Left lobe of liver (tissue), 2 donors: ENCODE data around the gene TNFRSF9. TPM values are rescaled to one million over a fixed set of nuclear protein-coding genes. Genes with fewer than 3 reads are reported as not detected.
"Not testable (repeated sequence)": the region's sequence is repeated elsewhere in the genome, so short reads cannot be mapped to it uniquely, and the experiment has no call there.

Experiments
- ATAC-seq: fragments of 200-7000 bp; cut with Tn5 transposase; one replicate; pipeline ENCODE4 v1.9.1; 2020; ENCODE audit warnings: mild to moderate bottlenecking, moderate library complexity
- DNase-seq: peaks from one replicate; pipeline ENCODE4 v3.0.0-alpha.2; 2020; ENCODE audit warnings: low spot score
- total RNA-seq: library from RNA; stranded (reverse); gene quantifications from one replicate; pipeline ENCODE4 v1.2.1, GENCODE V29; 2021
- donor health status: DM: no; HTN: no; CAD: no; lungs with moderate emphysema.
- donor health status: DM: no; HTN: yes; CAD: no.

Gene TNFRSF9
- 0.03 TPM for total RNA-seq

DNA sequence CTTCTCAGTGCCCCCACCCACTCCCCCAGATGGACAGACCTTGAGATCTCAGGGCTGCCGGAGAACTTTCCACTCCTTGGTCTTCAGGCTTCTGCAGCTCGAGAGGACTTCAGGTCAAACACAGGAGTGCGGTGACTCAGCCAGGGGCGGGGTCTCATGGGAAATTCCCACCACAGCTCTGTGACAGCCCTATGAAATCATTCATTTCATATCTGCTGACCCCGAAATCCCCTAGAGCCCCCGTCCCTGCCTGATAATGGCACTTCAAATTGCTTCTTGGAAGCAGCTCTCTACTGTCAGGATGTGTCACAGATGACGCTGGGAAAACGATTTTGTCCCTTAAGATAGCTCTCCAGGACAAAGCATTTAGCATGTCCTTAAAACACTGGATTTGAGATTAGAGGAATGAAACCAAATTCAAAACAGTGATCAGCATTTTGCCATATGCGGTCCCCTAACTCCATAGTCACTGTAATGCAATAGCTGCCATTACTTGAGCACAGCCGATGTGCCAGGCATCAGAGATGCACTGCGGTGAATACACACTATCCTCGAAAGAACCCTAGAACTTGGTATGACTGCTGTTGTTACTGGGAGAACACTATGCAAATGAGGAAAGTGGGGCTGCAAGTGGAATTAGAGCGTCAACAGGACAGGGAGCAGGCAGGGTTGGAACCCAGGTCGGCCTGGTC is at the start of gene TNFRSF9:
TSS of gene TNFRSF9 (minus strand) at position 95 of the 692 bp plus-strand sequence. CDS start 845 bp downstream, outside the sequence.
- ATAC-seq (no peak), DNase-seq (no peak)

DNA sequence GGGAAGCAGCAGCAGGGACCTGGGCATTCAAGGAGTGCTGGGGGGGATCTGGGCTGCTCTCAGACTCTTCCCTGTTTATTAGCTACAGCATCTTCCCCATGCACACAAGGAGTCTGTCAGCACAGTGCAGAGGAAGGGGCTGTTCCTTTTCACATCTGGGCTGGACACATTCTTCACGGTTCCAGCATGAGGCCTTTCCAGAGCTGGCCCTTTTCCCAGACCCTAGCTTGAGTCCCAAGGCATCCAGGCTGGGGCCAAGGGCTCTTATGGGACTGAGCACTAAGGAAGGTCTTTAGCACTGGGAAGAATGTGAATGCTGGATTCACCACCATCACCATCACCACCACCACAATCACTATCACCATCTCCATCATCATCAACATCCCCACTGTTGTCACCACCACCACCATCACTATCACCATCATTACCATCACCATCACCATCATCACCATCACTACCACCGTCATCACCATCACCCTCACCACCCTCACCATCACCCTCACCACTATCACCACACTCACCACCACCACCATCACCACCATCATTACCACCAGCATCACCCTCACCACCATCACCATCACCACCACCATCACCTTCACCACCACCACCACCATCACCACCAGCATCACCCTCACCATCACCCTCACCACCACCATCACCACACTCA is 49.3 kb upstream of the TNFRSF9 start:
- ATAC-seq (peak; percentile 9), DNase-seq (no peak)

DNA sequence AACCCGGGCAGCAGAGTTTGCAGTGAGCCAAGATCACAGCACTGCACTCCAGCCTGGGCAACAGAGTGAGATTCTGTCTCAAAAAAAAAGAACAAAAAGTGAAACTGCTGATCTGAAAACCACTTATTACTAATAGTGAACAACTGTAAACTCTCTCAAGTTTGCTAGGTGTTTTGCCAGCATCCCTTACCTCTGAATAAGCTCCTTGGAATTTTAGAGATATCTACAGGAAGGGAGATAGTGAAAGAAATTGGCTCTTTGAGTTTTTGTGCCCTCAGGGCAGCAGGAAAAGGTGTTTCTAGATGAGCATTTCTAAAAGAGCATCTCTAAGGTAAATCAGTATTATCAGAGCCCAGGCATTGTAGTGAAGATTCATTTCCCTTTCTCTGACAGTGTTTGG is 47.9 kb upstream of the TNFRSF9 start:
- no peak for ATAC-seq
- DNase-seq = no peak

DNA sequence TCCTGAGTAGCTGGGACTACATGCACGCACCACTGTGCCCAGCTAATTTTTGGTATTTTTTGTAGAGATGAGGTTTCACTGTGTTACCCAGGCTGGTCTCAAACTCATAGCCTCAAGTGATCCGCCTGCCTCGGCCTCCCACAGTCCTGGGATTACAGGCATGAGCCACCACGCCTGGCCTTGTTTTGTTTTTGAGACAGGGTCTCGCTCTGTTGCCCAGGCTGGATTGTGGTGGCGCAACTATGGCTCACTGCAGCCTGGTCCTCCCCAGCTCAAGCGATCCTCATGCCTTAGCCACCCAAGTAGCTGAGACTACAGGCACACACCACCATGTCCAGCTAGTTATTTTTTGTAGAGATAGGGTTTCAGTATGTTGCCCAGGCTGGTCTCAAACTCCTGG is 46.9 kb upstream of the TNFRSF9 start:
- DNase-seq (no peak), ATAC-seq (no peak)

DNA sequence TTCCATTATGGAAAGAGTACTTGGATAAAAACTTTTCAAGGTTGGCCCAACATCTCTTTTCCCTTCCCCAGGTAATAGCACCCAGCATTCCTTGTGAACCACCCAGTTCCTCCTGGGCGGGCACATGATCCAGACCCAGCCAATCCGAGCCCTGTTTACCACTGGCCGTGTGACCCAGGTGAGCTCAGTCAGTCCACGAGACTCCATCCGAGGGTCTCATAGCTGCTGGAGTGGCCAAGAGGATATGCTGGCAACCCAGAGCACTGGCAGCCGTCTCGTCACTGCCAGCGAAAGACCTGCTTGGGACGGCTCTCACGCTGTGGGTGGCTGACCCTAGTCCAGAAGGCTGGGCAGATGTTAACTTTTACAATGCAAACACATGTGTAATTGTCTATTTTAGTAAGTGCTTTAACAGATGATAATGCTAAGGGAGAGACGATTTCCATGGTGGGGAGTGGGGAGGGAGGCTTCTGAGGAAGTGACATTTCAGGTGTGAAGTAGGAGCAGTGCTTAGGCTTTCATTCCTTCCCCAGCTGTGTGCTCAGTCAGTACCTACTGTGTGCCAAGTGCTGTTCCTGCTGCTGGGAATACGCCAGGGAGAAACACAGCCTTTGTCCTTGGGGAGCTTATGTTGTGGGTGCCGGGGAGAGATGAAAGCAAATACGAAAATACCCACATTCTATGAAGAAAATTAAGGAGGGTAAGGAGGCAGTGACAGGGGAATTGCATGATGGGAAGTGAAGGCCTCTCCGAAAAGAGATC is 45.4 kb upstream of the TNFRSF9 start:
- DNase-seq = no peak

DNA sequence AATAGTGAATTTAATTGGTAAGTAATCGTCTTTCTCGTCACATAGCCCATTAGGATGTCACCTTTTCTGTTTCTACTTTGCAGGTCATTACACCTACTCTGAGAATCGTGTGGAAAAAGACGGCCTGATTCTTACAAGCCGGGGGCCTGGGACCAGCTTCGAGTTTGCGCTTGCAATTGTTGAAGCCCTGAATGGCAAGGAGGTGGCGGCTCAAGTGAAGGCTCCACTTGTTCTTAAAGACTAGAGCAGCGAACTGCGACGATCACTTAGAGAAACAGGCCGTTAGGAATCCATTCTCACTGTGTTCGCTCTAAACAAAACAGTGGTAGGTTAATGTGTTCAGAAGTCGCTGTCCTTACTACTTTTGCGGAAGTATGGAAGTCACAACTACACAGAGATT is 44.2 kb upstream of the TNFRSF9 start:
- ATAC-seq = no peak
- DNase-seq = no peak

More for the DNA sequence above, 45.4 kb upstream of the TNFRSF9 start:
- ATAC-seq = no peak

DNA sequence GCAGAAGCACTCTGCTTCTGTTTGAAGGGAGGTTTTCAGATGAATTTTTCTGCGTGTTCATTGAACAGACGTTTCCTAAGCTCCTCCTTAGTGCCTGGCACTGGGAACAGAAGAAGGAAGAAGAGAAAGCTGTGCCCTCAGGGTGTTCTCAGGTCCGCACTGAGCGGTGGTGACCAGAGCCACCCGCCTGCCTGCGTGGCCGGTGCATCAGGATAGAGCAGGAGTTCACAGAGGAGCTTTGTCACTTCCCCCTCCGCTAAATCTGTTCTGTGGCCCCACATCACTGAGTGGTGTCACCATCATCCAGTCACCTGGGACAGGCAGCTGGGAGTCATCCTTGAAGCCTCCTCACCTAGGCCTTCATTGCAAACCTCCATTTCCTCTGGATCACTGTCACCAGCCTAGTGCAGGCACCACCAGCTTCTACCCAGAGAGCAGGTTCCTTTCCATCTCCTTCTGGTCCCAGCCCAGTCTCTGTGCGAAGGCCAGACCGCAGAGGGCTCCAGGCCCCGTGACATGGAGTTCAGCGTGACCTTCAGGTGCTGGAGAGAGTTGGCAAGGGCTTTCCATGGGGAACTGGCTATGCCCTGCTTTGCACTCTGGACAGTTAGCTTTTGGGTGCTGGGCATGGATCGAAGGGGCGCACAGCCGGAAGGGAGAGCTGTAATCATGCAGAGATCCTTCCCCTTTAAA is 42.6 kb upstream of the TNFRSF9 start:
- ATAC-seq (peak; percentile 74), DNase-seq (peak; percentile 60)

DNA sequence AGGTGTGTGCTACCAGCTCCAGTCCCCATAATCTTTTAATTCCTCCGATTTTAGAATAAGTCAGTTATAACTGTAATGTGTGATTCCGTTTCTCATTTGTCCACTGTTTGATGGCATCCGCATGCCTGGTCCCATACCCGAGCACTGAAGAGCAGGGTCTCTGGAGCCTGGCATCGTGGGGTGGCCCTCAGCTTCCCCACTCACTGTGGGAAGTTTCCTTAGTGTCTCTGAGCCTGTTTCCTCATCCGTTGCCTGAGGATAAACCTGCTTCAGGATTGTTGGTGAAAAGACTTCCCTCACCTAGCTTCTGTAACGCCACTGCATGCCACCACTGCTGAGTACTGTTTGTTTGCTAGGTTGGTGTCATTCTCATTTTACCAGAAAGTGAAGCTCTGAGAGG is 40.3 kb upstream of the TNFRSF9 start:
- DNase-seq (no peak), ATAC-seq (no peak)

DNA sequence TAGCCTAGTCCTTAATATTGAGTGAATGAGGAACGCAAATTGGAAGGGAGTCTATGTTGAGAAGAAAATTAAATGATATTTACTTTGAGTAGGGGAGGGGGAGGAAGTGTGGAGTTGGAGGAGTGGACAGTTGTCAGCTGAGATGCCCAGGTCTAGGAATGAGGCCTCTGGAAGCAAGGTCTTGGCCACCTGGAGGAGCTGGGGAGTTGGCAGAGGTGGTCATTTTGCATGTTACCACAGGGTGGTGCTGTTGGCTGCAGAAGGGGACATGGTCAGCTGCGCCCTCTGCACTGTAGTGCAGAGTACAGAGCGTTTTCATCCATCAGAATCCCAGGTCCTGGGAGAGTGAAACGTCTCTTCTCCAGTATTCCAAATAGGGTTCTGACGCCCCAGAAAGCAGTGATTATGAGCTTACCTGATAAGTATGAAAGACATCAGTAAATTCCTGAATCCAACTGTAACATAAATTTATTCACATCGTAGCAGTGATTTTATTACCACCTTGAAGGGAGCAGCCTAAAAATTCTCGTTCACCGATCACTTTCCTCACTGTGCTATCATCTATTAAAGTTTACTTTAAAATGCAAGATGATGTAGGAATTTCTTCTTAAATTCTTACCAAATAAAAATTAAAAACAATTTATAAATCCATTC is 34.7 kb upstream of the TNFRSF9 start:
- peak; percentile 99 for ATAC-seq
- peak; percentile 79 for DNase-seq

DNA sequence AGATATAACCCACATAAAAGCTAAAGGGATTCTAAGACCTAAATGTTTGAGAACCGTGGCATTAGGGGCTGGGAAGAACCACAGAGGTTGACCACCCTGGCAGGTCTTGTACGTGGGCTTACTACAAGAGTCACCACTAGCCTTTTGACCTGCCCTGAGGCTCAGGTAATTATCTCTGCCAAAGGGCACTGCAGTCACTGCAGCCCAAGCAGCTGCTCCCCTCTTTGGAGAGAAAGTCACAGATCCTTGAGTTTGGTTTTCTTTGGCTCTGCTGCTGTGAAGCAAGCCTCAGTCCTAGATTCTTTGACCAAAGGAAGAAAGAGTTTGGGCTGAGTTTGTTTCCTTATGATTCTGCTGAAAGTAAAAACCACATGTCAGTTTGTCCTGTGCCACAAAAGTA is 32.4 kb upstream of the TNFRSF9 start:
- DNase-seq = no peak
- ATAC-seq = no peak

DNA sequence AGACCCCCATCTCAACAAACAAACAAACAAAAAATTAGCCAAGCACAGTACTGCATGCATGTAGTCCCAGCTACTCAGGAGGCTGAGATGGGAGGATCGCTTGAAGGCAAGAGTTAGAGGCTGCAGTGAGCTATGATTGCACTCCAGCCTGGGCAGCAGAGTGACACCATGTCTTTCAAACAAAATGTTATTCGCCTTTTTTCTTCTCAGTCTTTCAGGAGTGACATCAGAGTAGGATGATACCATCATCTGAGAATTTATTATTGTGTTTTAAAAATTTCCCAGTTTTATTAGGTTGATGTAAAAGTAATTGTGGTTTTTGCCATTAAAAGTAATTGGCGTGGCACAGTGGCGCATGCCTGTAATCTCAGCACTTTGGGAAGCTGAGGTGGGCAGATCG is 31.6 kb upstream of the TNFRSF9 start:
- ATAC-seq = no peak

DNA sequence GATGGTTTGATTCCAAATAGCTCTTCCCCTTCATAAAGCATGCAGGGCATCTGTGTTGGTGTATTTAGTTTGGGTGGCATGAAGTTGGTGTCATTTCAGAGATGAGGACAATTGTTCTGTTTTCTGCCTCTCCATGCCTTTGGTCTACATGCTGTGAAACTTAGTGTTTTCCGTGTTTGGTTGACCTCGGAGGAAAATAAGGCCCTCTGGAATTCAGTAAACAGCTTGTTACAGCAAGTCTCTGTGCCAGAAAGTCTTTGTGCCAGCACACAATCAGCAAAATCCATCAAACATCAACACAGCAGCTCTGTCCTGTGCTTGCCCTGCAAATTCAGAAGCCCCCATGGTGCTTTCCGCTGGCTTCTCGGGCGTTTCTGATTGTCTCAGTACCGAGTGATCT is 30.4 kb upstream of the TNFRSF9 start:
- DNase-seq = no peak
- peak; percentile 9 for ATAC-seq

More for the DNA sequence above, 31.6 kb upstream of the TNFRSF9 start:
- DNase-seq = no peak

DNA sequence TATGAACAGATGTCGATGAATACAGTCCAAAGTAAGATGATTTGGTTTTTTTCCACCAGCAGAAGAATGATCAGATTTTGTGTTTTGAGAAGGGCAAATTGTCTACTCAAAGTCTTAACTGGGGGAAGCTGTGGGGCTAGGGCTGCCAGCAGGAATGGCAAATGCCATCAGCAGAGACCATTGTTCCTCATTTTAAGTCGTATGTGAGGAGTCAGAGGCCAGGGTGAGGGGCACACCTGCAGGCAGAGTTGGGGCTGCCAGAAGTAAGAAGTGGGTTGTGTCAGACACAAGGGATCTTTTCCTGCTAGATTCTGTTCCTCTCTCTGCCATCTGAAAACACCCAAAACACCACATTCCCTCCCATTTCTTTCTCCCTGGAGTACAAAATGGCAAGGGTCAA is 29.6 kb upstream of the TNFRSF9 start:
- ATAC-seq = no peak

DNA sequence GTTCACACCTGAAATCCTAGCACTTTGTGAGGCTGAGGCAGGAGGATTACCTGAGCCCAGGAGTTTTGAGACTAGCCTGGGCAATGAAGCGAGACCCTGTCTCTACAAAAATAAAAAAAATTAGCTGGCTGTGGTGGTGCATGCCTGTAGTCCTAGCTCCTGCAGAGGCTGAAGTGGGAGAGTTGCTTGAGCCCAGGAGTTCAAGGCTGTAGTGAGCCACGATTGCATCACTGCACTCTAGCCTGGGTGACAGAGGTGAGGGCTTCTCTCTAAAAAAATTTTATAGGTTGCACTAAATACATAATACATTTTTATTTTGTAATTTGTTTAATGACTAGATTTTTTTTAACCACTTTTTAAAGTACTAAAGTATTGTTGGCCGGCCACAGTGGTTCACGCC is 27.0 kb upstream of the TNFRSF9 start:
- DNase-seq (peak; percentile 59), ATAC-seq (peak; percentile 80)

More for the DNA sequence above, 29.6 kb upstream of the TNFRSF9 start:
- DNase-seq = no peak

DNA sequence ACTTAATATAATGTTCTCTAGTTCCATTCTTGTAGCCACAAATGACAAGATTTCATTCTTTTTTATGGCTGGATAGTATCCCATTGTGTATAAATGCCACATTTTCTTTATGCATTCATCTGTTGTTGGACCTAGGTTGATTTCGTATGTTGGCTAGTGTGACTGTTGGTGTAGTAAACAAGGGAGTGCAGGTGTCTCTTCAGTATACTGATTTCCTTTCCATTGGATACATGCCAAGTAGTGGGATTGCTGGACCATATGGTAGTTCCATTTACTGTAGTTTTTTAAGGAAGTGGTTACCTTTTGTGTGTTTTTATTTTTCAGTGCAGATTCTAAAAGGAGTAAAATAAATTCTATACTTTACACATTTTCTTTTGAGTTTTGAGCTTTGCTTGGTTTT is 26.6 kb upstream of the TNFRSF9 start:
- DNase-seq (no peak), ATAC-seq (peak; percentile 11)

DNA sequence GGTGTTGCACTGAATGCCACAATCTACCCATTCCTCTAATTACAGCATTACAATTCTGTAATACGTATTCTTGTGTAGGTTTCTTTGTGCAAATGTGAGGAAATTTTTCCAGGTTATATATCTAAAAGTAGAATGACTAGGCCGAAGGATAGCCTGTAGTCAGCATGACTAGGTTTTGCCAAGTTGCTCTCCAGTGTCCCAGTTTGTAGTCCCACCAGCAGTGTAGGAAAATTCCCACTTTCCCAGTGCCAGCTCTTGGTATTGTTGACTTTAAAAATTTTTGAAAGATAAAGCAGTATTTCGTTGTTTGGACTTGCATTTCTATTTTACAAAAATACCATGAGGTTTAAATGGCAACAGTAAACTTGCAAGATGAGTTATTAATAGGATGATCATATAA is 23.8 kb upstream of the TNFRSF9 start:
- ATAC-seq (no peak), DNase-seq (no peak)

DNA sequence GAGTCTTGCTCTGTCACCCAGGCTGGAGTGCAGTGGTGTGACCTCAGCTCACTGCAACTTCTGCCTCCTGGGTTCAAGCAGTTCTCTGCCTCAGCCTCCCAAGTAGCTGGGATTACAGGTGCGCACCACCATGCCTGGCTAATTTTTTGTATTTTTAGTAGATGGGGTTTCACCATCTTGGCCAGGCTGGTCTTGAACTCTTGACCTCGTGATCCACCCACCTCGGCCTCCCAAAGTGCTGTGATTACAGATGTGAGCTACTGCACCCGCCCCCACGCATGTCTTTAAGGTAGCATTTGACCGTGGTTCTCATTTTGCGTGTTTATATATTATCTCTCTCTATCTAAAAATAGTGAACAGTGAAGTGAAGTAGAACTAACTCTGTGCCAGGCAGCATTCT is 23.2 kb upstream of the TNFRSF9 start:
- not testable (repeated sequence) for DNase-seq, ATAC-seq

DNA sequence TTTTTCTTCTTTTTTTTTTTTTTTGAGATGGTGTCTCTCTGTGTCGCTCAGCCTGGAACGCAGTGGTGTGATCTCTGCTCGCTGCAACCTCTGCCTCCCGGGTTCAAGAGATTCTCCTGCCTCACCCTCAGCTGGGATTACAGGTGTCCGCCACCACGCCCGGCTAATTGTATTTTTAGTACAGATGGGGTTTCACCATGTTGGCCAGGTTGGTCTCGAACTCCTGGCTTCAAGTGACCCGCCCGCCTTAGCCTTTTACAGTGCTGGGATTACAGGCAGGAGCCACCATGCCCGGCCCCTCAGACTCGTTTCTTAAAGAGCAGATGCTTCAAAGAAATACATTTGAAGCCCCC is 22.7 kb upstream of the TNFRSF9 start:
- not testable (repeated sequence) for ATAC-seq

DNA sequence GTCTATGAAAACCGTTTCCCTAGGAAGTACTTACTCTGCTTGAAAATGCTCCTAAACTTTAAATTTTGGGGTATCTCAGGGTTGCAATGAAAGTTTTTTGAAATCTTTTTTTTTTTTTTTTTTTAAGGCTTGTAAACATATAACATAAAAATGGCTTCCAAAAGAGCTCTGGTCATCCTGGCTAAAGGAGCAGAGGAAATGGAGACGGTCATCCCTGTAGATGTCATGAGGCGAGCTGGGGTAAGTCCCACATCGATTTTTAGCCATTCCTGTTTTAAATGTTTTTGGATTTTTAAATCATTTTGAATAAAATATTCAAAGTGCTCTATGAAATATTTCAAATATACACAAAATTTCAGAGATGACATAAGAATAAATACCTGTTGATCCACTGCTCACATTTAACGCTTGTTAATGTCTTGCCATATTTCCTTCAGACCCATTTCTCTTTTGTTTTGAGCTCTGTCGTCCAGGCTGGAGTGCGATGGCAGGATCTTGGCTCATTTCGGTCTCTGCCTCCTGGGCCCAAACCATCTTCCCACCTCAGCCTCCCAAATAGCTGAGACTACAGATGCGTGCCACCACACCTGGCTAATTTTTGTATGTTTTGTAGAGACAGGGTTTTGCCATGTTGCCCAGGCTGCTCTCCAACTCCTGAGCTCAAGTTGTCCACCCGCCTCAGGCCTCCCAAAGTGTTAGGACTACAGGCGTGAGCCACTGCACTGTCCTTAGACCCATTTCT is 22.2 kb upstream of the TNFRSF9 start:
- ATAC-seq (no peak), DNase-seq (no peak)

More for the DNA sequence above, 22.7 kb upstream of the TNFRSF9 start:
- not testable (repeated sequence) for DNase-seq

DNA sequence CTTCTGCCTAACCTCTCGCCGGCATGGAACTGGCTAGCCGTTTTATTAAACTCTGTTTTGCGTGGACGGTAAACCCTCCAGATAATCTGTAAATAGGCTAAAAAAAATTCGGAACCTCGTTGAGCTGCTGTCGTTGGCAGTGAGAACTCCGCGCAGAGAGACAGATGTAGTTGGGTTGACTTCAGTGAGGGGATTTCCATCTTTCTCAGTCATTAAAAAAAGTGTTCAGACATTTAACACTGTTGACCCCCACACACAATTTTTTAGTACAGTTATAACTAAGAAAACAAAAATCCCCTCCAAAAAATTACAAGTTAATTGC is 21.3 kb upstream of the TNFRSF9 start:
- DNase-seq (no peak), ATAC-seq (no peak)
